Esophagus (tissue), 2 donors: ENCODE results near the gene SYT9. TPM values are rescaled to one million over a fixed set of nuclear protein-coding genes. Genes with fewer than 3 reads are reported as not detected.

ENCODE experiments used
- H3K27ac ChIP-seq, 2 donors: one replicate each; pipeline ENCODE4 v1.5.1; 2013; ENCODE audit warnings: low read depth in 2 of 2, mild to moderate bottlenecking in 2 of 2, inconsistent platforms in 1 of 2, low read length in 1 of 2, moderate library complexity in 1 of 2
- H3K27me3 ChIP-seq, 2 donors: one replicate each; pipeline ENCODE4 v1.6.1; 2013; ENCODE audit warnings: low read length in 2 of 2, control low read depth in 1 of 2, mild to moderate bottlenecking in 1 of 2; ENCODE audit not compliant: insufficient read depth in 2 of 2, control insufficient read depth in 1 of 2
- H3K36me3 ChIP-seq, 2 donors: one replicate each; pipeline ENCODE4 v1.6.1; 2013; ENCODE audit warnings: low read length in 1 of 2; ENCODE audit not compliant: control insufficient read depth in 2 of 2, insufficient read depth in 2 of 2
- H3K4me1 ChIP-seq, 2 donors: one replicate each; pipeline ENCODE4 v1.6.1; 2013; ENCODE audit warnings: low read length in 1 of 2; ENCODE audit not compliant: control insufficient read depth in 2 of 2, insufficient read depth in 2 of 2
- H3K4me3 ChIP-seq, 2 donors: one replicate each; pipeline ENCODE4 v1.5.1; 2013; ENCODE audit warnings: low read length in 2 of 2, mild to moderate bottlenecking in 2 of 2, low read depth in 1 of 2, moderate library complexity in 1 of 2
- H3K9me3 ChIP-seq, 2 donors: one replicate each; pipeline ENCODE4 v1.6.1; 2013; ENCODE audit warnings: mild to moderate bottlenecking in 2 of 2, low read depth in 1 of 2, low read length in 1 of 2, moderate library complexity in 1 of 2; ENCODE audit not compliant: control insufficient read depth in 2 of 2, insufficient read depth in 1 of 2
- WGBS, 2 donors: extraction: QIAGEN DNeasy Blood & Tissue Kit; methylation state at CpG; one replicate each; pipeline ENCODE4 v1.1.7; 2013; 5-methylcytosine and 5-hydroxymethylcytosine counted together
- polyA plus RNA-seq, 2 donors: library from polyadenylated mRNA; stranded (reverse); fragments of 200-250 nt; gene quantifications; one replicate each; pipeline ENCODE4 v1.2.3, GENCODE V29; 2013
- donor health status: healthy with polysubstance abuse.
- donor health status: Bipolar disorder and iron deficiency.

SYT9 gene
- polyA plus RNA-seq, 2 donors: 0.01 to 0.02 TPM

DNA sequence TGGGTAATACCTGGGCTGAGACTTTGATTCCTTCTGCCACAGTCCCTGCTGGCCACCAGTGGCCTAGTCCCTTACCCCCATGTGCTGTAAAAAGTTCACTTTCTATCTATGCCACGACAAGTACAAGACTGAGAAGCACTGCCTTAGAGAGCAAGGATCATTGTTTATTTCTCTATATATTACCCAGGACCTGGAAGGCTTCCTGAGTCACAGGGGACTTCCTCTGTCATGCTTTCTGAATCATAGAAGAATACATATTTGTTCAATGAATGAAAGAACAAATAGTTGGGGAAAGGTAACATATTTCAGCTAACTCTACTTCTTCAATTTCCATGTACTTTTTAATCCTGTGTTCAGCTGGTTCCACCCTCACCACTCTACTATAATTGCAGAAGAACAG, 5.5 kb upstream of the SYT9 start:
- H3K27ac ChIP-seq: no peak overlapping the region
- no peaks in the 10 kb centered on the region for H3K9me3 ChIP-seq
- WGBS, 2 donors: 27 to 33% methylated on average over 1 of the region's 1 CpG
- no peaks in the 10 kb centered on the region for H3K27me3 ChIP-seq
- no peaks in the 10 kb centered on the region for H3K36me3 ChIP-seq
- H3K4me3 ChIP-seq: no peak overlapping the region
- H3K4me1 ChIP-seq: no peaks in the 10 kb centered on the region

DNA sequence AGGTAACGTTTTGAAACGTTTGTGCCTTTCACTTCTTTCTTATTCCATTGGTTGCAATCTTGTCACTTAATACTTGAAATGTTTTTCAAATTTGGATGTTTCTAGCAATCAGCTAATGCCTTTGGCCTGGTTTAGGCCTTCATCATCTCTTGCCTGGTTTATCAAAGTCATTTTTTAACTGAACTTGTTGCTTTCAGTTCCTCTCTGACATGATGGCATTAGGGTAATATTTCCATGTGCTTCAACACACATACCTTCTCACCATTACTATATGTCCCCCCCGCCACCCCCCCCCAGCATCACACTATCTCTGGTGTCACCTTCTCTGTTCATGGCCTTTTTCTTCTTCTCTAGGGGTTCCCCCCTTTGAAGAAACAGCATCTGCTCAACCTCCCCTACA, 1.5 kb upstream of the SYT9 start:
- H3K27ac ChIP-seq: no peak overlapping the region
- H3K4me1 ChIP-seq: peaks cover 7% of the 10 kb centered on the region in 2 donors
- no peak overlapping the region for H3K4me3 ChIP-seq
- H3K9me3 ChIP-seq: peaks cover 0 to 2% of the 10 kb centered on the region in 2 donors
- H3K36me3 ChIP-seq: no peaks in the 10 kb centered on the region
- H3K27me3 ChIP-seq: peaks cover 3 to 10% of the 10 kb centered on the region in 2 donors
- WGBS, 2 donors: 75 to 79% methylated on average over 3 of the region's 3 CpGs

DNA sequence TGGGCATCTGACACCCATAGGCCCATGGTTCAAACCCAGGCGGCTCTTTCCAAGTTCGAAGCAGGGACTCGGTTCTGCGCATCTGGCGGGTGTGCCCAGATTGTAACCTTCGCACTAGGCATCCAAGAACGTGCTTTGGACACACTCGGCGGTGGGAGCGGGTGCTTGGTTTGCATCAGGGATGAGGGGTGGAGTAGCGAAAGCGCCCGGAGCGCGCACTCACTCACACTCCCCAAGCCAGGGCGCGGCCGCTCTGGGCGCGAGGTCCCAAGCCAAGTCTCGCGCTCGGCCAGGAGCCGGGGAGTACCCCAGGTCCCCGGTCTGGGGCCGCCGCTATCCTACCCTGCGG, 243 bp upstream of the SYT9 start:
- 4 to 6% methylated on average over 27 to 28 of the region's 28 CpGs for WGBS, 2 donors
- H3K4me3 ChIP-seq: peak overlapping the region; percentile 28 to 47
- peaks cover 0 to 2% of the 10 kb centered on the region in 2 donors for H3K9me3 ChIP-seq
- no peaks in the 10 kb centered on the region for H3K36me3 ChIP-seq
- no peak overlapping the region for H3K27ac ChIP-seq
- peaks cover 7% of the 10 kb centered on the region in 2 donors for H3K4me1 ChIP-seq
- peaks cover 3 to 10% of the 10 kb centered on the region in 2 donors for H3K27me3 ChIP-seq

DNA sequence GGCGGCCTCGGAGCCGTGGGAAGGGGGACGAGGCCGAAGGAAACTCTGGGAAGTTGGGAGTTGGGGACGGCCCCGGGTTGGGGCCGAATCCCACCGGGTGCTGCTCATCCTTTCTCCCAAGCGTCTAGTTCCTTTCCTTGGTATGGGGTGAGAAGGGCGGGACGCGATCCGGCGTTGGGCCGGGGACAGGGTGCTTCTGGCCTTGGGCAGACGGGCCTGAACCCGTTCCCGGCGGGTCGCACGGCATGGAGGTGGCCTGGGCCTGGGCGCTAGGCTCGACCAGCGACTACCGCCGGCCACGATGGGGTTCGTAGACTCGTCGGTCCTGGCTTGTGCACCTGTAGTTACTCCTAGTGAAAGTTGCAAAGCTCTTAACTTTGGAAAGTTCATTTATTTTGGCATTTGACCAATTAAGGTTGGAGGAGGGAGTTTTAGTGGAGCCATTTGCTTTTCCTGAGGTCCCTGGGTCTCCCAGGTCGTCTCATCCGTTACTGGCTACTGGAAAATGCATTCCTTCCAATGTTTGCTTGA, 1.0 kb downstream of the SYT9 start:
- Histone ChIP-seq H3K36me3 (no peaks in the 10 kb centered on the region), H3K4me1 (peaks cover 7% of the 10 kb centered on the region in 2 donors)

DNA sequence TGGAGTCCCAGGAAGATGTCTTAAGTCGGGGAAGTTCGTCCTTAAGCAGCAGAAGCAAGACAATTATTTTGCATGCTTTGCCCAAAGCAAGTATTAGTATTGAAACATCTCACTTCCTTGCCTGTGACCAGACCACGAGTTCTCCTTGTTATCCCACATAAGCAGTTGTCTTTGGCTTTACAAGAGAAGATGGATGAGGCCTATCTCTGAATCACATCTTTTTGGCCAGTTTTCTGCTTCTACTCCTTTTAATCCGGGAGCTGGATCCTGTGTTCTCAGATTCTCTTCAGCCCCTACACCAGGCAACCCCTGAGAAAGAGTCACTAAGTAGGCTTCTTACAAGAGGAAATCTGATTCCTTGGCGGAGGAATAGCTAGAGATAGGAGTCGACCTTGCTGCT, 2.1 kb downstream of the SYT9 start:
- peaks cover 7% of the 10 kb centered on the region in 2 donors for H3K4me1 ChIP-seq
- H3K36me3 ChIP-seq: no peaks in the 10 kb centered on the region
- H3K27me3 ChIP-seq: peaks cover 3 to 10% of the 10 kb centered on the region in 2 donors
- H3K27ac ChIP-seq: no peak overlapping the region
- H3K9me3 ChIP-seq: peaks cover 0 to 2% of the 10 kb centered on the region in 2 donors
- H3K4me3 ChIP-seq: no peak overlapping the region
- WGBS, 2 donors: 68 to 69% methylated on average over 6 of the region's 6 CpGs

More for the DNA sequence above, 1.0 kb downstream of the SYT9 start:
- Histone ChIP-seq H3K27ac (no peak overlapping the region), H3K4me3 (peak overlapping the region in 1 of 2 donors; percentile 47), H3K27me3 (peaks cover 3 to 10% of the 10 kb centered on the region in 2 donors), H3K9me3 (peaks cover 0 to 2% of the 10 kb centered on the region in 2 donors)
- 12% methylated on average over 33 of the region's 33 CpGs for WGBS, 2 donors

DNA sequence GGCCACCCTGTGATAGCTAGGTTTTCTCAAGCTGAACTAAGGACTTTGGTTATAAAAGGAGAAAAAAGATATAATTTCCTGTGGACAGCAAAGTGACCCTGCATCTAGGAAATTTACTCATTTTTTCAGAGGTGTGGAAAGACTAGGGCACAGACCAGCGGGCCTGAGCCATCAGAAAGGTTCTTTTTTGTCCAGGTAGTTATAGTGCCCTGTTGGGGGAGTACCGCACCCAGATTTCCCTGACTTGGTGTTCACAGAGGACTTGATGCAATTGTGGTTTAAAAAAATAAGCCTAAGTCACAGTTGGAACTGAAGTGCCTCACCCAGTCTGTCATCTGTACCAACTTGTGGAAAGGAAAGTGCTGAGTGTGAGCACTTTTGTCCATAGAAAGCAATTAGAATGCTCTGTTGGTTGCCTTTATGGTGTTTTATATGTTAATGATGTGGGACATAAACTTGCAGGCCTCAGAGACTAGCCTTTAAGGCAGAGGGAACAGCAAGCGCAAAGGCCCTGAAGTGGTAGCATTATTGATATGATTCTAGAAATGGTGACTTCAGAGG, 3.1 kb downstream of the SYT9 start:
- peaks cover 0 to 2% of the 10 kb centered on the region in 2 donors for H3K9me3 ChIP-seq
- WGBS, 2 donors: 64 to 80% methylated on average over 3 of the region's 3 CpGs

DNA sequence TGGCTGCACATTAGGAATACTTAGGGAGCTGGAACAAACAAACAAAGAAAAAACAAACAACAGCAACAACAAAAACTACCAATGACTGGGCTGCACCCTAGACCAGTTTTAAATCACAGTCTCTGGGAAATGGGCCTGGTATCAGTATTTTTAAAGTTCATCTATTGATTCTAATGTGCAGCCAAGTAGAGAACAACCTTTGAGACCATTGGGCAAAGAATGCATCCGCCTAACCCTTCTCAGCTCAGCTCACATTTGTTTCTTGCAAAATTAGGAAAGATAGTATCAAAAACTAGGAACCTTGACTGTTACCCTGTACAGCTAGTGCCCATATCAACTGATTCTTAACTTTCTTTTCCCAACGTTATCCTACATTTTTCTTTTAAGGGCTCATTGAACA, 5.2 kb downstream of the SYT9 start:
- Histone ChIP-seq H3K27me3 (peaks cover 3 to 7% of the 10 kb centered on the region in 2 donors), H3K36me3 (no peaks in the 10 kb centered on the region), H3K4me3 (no peak overlapping the region), H3K27ac (no peak overlapping the region), H3K4me1 (peaks cover 5 to 7% of the 10 kb centered on the region in 2 donors), H3K9me3 (peaks cover 0 to 2% of the 10 kb centered on the region in 2 donors)
- 26 to 36% methylated on average over 2 of the region's 2 CpGs for WGBS, 2 donors

More for the DNA sequence above, 3.1 kb downstream of the SYT9 start:
- H3K4me1 ChIP-seq: peaks cover 7% of the 10 kb centered on the region in 2 donors
- no peak overlapping the region for H3K4me3 ChIP-seq
- peaks cover 3 to 10% of the 10 kb centered on the region in 2 donors for H3K27me3 ChIP-seq
- H3K36me3 ChIP-seq: no peaks in the 10 kb centered on the region
- no peak overlapping the region for H3K27ac ChIP-seq

DNA sequence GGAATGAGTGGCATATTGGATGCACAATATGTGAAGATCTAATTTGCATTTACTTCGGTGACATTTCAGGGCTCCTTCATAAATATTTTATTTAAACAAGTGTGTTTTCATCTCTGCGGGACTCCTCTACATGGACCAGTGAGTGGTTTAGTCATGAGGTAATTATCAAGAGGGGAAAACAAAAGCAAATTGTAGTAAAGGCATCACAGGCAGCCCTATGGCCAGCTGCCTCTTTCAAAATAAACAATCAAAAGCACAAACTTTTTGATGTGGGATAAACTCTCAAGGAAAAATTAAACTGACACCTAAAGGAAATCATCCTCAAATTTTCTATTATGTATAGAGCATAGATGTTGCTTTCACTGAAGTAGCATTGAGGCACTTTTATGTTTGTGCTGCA, 6.0 kb downstream of the SYT9 start:
- peaks cover 0 to under 1% of the 10 kb centered on the region in 2 donors for H3K9me3 ChIP-seq
- H3K4me3 ChIP-seq: no peak overlapping the region
- WGBS, 2 donors: 76 to 82% methylated on average over 2 of the region's 2 CpGs
- peaks cover 2 to 3% of the 10 kb centered on the region in 2 donors for H3K27me3 ChIP-seq
- H3K36me3 ChIP-seq: no peaks in the 10 kb centered on the region
- H3K27ac ChIP-seq: no peak overlapping the region
- peaks cover 0 to under 1% of the 10 kb centered on the region in 2 donors for H3K4me1 ChIP-seq

DNA sequence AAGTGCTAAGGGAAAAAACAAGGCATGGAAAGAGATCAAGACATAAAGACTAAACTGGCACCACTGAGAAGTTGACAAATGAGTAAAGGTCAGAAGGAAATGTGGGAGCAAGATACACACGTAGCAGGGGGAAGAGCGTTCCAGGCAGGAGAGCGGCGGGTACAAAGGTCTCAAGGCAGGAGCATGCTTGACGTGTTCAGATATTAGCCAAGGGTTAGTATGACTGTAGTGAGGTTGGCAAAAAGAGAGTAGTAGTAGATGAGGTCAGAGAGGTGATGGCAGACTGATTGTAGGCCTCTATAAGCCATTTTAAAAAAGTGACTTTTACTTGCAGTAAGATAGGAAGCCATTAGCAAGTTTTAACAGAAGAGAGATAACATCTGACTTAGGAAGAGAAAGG, 9.9 kb downstream of the SYT9 start:
- WGBS, 2 donors: 73 to 76% methylated on average over 5 of the region's 5 CpGs
- H3K9me3 ChIP-seq: no peaks in the 10 kb centered on the region
- H3K4me1 ChIP-seq: no peaks in the 10 kb centered on the region
- no peak overlapping the region for H3K4me3 ChIP-seq
- no peak overlapping the region for H3K27ac ChIP-seq
- H3K36me3 ChIP-seq: no peaks in the 10 kb centered on the region
- no peaks in the 10 kb centered on the region for H3K27me3 ChIP-seq

DNA sequence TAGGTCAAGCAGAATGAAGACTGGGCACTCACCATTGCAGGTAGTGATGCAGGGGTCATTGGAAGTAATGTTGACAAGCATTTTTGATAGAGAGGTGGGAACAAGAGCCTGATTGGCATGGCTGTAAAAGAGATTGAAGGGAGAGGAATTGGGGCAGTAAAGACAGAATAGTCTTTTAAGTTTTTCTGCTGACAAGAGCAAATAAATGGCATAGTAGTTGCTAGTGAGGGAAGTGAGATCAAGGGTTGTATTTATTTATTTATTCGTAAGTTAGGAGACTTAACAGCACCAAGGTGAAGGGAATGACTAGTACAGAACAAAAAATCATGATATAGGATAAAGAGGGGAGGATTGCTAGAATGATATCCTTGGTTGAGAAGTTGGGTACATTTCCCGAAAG, 11.0 kb downstream of the SYT9 start:
- H3K4me1 ChIP-seq: no peaks in the 10 kb centered on the region
- H3K27ac ChIP-seq: no peak overlapping the region
- no peak overlapping the region for H3K4me3 ChIP-seq
- no peaks in the 10 kb centered on the region for H3K9me3 ChIP-seq
- H3K36me3 ChIP-seq: no peaks in the 10 kb centered on the region
- 28 to 30% methylated on average over 2 of the region's 2 CpGs for WGBS, 2 donors
- H3K27me3 ChIP-seq: no peaks in the 10 kb centered on the region
